ENCODE measurements around the gene GPR176.

Gene GPR176

DNA sequence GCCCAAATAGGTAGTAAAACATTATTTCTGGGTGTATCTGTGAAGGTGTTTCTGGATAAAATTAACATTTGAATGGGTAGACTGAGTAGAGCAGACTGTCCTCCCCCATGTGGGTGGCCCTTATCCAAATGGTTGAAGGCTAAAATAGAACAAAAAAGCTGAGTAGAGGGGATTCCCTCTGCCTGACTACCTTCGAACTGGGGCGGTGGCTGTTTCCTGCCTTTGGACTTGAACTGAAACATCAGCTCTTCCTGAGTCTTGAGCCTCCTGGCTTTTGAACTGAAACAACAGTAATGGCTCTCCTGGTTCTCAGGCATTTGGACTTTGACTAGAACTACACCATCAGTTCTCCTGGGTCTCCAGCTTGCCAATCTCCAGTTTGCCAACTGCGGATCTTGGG, 4.4 kb upstream of the GPR176 start:
- no peak for DNase-seq (ENCODE audit: extremely low read depth, insufficient read length)
- H3K36me3 ChIP-seq (ENCODE audit: control insufficient read depth, insufficient read depth, low read length), result no peaks in the 10 kb centered on the region
- TF ChIP-seq, protein P1, sequence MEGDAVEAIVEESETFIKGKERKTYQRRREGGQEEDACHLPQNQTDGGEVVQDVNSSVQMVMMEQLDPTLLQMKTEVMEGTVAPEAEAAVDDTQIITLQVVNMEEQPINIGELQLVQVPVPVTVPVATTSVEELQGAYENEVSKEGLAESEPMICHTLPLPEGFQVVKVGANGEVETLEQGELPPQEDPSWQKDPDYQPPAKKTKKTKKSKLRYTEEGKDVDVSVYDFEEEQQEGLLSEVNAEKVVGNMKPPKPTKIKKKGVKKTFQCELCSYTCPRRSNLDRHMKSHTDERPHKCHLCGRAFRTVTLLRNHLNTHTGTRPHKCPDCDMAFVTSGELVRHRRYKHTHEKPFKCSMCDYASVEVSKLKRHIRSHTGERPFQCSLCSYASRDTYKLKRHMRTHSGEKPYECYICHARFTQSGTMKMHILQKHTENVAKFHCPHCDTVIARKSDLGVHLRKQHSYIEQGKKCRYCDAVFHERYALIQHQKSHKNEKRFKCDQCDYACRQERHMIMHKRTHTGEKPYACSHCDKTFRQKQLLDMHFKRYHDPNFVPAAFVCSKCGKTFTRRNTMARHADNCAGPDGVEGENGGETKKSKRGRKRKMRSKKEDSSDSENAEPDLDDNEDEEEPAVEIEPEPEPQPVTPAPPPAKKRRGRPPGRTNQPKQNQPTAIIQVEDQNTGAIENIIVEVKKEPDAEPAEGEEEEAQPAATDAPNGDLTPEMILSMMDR (IDR thresholded peaks at IDR 0.05; ENCODE audit: insufficient read depth, low read length, poor library complexity, severe bottlenecking), result no peak
- H3K4me3 ChIP-seq (replicated peaks; ENCODE audit: low read depth, low read length), result no peak overlapping the region
- no peaks in the 10 kb centered on the region; the same call in 1 of the 2 replicates for H3K27me3 ChIP-seq (replicated peaks; ENCODE audit: control insufficient read depth, insufficient read depth, low read length)

DNA sequence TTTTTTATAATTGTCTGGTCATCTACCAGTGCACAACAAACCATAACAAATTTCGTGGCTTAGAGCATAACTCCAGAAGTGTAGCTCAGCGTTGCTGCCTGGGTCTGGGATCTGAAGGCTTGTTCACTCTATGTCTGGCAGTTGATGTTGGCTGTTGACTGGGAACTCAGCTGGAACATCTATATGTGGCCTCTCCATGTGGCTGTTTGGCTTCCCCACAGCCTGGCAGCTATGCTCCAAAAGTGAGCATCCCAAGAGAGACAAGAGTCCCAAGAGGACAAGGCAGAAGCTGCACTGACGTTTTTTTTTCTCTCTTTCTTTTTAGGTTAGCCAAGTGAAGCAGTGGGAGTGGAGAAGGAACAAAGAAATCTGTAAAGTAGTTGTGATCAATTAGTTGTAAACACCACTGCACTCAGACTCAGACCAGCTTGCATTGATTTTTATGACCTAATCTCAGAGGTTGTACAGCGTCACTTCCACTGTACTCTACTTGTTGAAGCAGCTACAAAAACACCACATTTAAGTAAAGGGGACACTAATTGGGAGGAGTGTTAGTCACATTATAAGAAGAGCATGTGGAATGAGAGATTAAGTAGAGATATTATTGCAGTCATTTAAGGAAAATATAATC, 2.5 kb upstream of the GPR176 start:
- TF ChIP-seq, protein P1 (IDR thresholded peaks at IDR 0.05; ENCODE audit: insufficient read depth, low read length, poor library complexity, severe bottlenecking), result no peak
- H3K4me3 ChIP-seq (replicated peaks; ENCODE audit: low read depth, low read length), result no peak overlapping the region
- no peak for DNase-seq (ENCODE audit: extremely low read depth, insufficient read length)

DNA sequence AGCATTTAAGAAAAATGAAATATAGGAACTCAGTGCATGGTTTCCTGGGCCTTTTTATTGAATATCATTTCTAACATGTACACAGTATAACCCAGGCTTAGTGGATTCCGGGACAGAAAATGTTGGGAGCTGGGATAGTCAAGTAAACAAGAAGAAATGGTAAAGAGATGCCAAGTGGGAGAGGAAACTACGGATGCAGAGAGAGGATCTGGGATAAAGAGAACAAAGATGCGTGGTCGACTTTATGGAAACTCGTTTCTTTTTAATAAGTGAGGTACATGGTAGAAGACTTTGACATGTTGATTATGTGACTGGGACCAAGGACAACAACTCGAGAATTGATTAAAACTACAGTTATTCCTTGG, 1.2 kb upstream of the GPR176 start:
- H3K4me3 ChIP-seq (replicated peaks; ENCODE audit: low read depth, low read length), result peak overlapping the region; percentile 70
- no peaks in the 10 kb centered on the region for H3K36me3 ChIP-seq (ENCODE audit: control insufficient read depth, insufficient read depth, low read length)
- DNase-seq (ENCODE audit: extremely low read depth, insufficient read length), result no peak
- no peaks in the 10 kb centered on the region; the same call in 1 of the 2 replicates for H3K27me3 ChIP-seq (replicated peaks; ENCODE audit: control insufficient read depth, insufficient read depth, low read length)
- TF ChIP-seq, protein P1 (IDR thresholded peaks at IDR 0.05; ENCODE audit: insufficient read depth, low read length, poor library complexity, severe bottlenecking), result no peak

More for the DNA sequence above, 2.5 kb upstream of the GPR176 start:
- no peaks in the 10 kb centered on the region; the same call in 1 of the 2 replicates for H3K27me3 ChIP-seq (replicated peaks; ENCODE audit: control insufficient read depth, insufficient read depth, low read length)
- H3K36me3 ChIP-seq (ENCODE audit: control insufficient read depth, insufficient read depth, low read length), result no peaks in the 10 kb centered on the region

DNA sequence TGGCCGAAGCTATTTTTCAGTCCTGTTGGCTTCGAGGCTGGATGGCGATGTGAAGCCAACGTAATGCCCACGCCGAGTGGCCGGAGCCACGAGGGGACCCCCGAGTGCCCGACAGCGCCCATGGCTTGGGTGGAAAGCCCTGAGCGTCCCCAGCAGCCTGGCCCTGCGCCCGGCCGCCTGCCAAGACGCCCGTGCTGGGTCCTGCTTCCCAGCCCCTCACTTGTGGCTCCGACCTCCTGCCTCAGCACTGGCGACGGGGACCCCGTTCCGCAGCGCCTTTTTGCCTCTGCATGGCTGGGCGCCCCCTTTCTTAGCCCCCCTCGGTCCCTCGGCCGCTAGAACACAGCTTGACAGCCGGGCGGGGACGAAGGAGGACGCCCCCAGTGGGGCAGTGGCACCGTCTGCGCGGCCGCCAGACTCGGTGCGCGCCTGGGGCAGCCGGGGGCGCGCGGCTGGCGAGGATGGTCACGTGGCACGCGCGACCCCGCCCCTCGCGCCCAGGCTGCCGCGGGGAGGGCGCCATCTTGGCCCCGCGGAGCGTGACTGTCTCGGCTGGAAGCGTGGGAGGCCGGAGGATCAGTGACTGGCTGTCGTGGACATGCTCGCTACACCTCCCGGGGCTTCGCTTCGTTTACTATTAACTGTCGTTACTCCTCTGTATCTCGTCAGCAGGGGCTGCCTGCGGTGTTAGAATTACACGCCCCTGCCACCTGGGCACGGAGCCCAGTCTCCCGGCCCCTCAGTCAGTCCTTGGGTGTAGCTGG, 626 bp upstream of the GPR176 start:
- no peaks in the 10 kb centered on the region; the same call in 1 of the 2 replicates for H3K27me3 ChIP-seq (replicated peaks; ENCODE audit: control insufficient read depth, insufficient read depth, low read length)
- H3K4me3 ChIP-seq (replicated peaks; ENCODE audit: low read depth, low read length), result peak overlapping the region; percentile 70
- peak; percentile 87 for DNase-seq (ENCODE audit: extremely low read depth, insufficient read length)
- TF ChIP-seq, protein P1 (IDR thresholded peaks at IDR 0.05; ENCODE audit: insufficient read depth, low read length, poor library complexity, severe bottlenecking), result no peak
- H3K36me3 ChIP-seq (ENCODE audit: control insufficient read depth, insufficient read depth, low read length), result no peaks in the 10 kb centered on the region

DNA sequence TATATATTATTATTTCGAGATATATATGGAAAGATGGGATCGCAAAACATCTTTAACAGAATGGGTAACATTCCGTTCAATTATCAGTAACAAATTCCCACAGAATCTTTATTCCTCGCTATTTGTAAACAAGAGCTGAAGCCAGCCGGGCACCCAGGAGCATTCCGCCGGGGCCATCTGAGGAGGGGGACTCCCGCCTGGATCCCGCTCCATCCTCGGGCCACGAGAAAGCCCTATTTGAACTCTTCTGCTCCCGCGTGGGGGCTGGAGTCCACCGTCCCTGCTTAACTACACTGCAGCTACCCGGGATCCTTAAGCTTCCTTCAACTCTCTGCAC, 687 bp downstream of the GPR176 start:
- no peak overlapping the region for H3K4me3 ChIP-seq (replicated peaks; ENCODE audit: low read depth, low read length)

More for the DNA sequence above, 687 bp downstream of the GPR176 start:
- DNase-seq (ENCODE audit: extremely low read depth, insufficient read length), result no peak
- no peaks in the 10 kb centered on the region; the same call in 1 of the 2 replicates for H3K27me3 ChIP-seq (replicated peaks; ENCODE audit: control insufficient read depth, insufficient read depth, low read length)
- TF ChIP-seq, protein P1 (IDR thresholded peaks at IDR 0.05; ENCODE audit: insufficient read depth, low read length, poor library complexity, severe bottlenecking), result no peak
- H3K36me3 ChIP-seq (ENCODE audit: control insufficient read depth, insufficient read depth, low read length), result no peaks in the 10 kb centered on the region

Measured in GM06990 (cell line).